HepG2 (cell line): ENCODE measurements around the gene TAF6L. TPM values are rescaled to one million over a fixed set of nuclear protein-coding genes. Genes with fewer than 3 reads are reported as not detected.

ENCODE experiments used
- ARHGAP35 ChIP-seq: sonication (generic); formaldehyde crosslinking; IDR thresholded peaks from 2 replicates; pipeline ENCODE4 v1.9.0; 2022; ENCODE audit warnings: mild to moderate bottlenecking, inconsistent platforms, moderate library complexity, missing genetic modification reagents, borderline replicate concordance
- ARNT2 ChIP-seq: sonication (generic); formaldehyde crosslinking; IDR thresholded peaks from 2 replicates; pipeline ENCODE4 v1.8.0; 2022; ENCODE audit warnings: mild to moderate bottlenecking, low read depth, missing genetic modification reagents, moderate library complexity
- ATF2 ChIP-seq: sonication (generic); formaldehyde crosslinking; IDR thresholded peaks from 2 replicates; pipeline ENCODE4 v1.4.0; 2020; ENCODE audit warnings: missing genetic modification reagents
- CCDC6 ChIP-seq: sonication (generic); formaldehyde crosslinking; IDR thresholded peaks from 2 replicates; pipeline ENCODE4 v1.8.1; 2022; ENCODE audit warnings: mild to moderate bottlenecking, missing genetic modification reagents, moderate library complexity
- DNMT3B ChIP-seq: conservative IDR thresholded peaks from 2 replicates; pipeline ENCODE4 v1.6.1; 2016; ENCODE audit warnings: missing biosample characterization, control low read depth
- FOXK1 ChIP-seq: sonication (generic); formaldehyde crosslinking; IDR thresholded peaks from 2 replicates; pipeline ENCODE4 v1.4.0; 2020; ENCODE audit warnings: low read depth, missing genetic modification reagents, borderline replicate concordance
- FOXO4 ChIP-seq: sonication (generic); formaldehyde crosslinking; conservative IDR thresholded peaks from 2 replicates; pipeline ENCODE4 v1.8.1; 2023; ENCODE audit warnings: missing genetic modification reagents
- IRX3 ChIP-seq: sonication (generic); formaldehyde crosslinking; IDR thresholded peaks from 2 replicates; pipeline ENCODE4 v1.8.1; 2023; ENCODE audit warnings: mild to moderate bottlenecking, low read depth, missing genetic modification reagents, borderline replicate concordance
- NR0B2 ChIP-seq: sonication (generic); formaldehyde crosslinking; IDR thresholded peaks from 2 replicates; pipeline ENCODE4 v1.4.0; 2020; ENCODE audit warnings: mild to moderate bottlenecking, missing genetic modification reagents
- POLR2A ChIP-seq, 2 experiments: IDR thresholded peaks; 2 replicates each; pipeline ENCODE4 v1.6.1; 2011; ENCODE audit warnings: low read depth in 2 of 2, low read length in 2 of 2, mild to moderate bottlenecking in 1 of 2, moderate library complexity in 1 of 2; ENCODE audit not compliant: insufficient read depth in 1 of 2
- PTBP1 ChIP-seq: fragments of 200-400 bp; formaldehyde crosslinking; IDR thresholded peaks from 2 replicates; pipeline ENCODE4 v1.6.1; 2018; ENCODE audit warnings: low read length, low read depth; ENCODE audit not compliant: poor library complexity, severe bottlenecking
- REPIN1 ChIP-seq: sonication (generic); formaldehyde crosslinking; IDR thresholded peaks from 2 replicates; pipeline ENCODE4 v1.8.0; 2022; ENCODE audit warnings: missing genetic modification reagents, low read depth, mild to moderate bottlenecking, borderline replicate concordance
- RFX3 ChIP-seq: IDR thresholded peaks from 2 replicates; pipeline ENCODE4 v1.6.1; 2016; ENCODE audit warnings: missing biosample characterization, missing genetic modification reagents
- RXRB ChIP-seq: IDR thresholded peaks from 2 replicates; pipeline ENCODE4 v1.6.1; 2016; ENCODE audit warnings: borderline replicate concordance, missing genetic modification reagents, missing compliant biosample characterization
- SALL2 ChIP-seq: sonication (generic); formaldehyde crosslinking; IDR thresholded peaks from 2 replicates; pipeline ENCODE4 v1.8.1; 2023; ENCODE audit warnings: mild to moderate bottlenecking, missing genetic modification reagents, inconsistent platforms
- SIN3B ChIP-seq: fragments of 150-350 bp; IDR thresholded peaks from 2 replicates; pipeline ENCODE4 v1.6.1; 2014; ENCODE audit warnings: low read length
- THAP8 ChIP-seq: sonication (generic); formaldehyde crosslinking; IDR thresholded peaks from 2 replicates; pipeline ENCODE4 v1.5.1; 2020; ENCODE audit warnings: missing genetic modification reagents, mild to moderate bottlenecking, borderline replicate concordance
- ZMAT5 ChIP-seq: sonication (generic); formaldehyde crosslinking; IDR thresholded peaks from 2 replicates; pipeline ENCODE4 v1.5.0; 2020; ENCODE audit warnings: mild to moderate bottlenecking, low read depth, missing genetic modification reagents, borderline replicate concordance
- ZNF362 ChIP-seq: sonication (generic); formaldehyde crosslinking; IDR thresholded peaks from 2 replicates; pipeline ENCODE4 v1.4.0; 2020; ENCODE audit warnings: missing genetic modification reagents, mild to moderate bottlenecking, borderline replicate concordance
- ZNF451 ChIP-seq: sonication (generic); formaldehyde crosslinking; IDR thresholded peaks from 2 replicates; pipeline ENCODE4 v1.5.0; 2020; ENCODE audit warnings: mild to moderate bottlenecking, missing genetic modification reagents
- ZNF816 ChIP-seq: sonication (generic); formaldehyde crosslinking; IDR thresholded peaks from 2 replicates; pipeline ENCODE4 v1.8.0; 2022; ENCODE audit warnings: missing genetic modification reagents, mild to moderate bottlenecking, borderline replicate concordance
- ZNF841 ChIP-seq: sonication (generic); formaldehyde crosslinking; IDR thresholded peaks from 2 replicates; pipeline ENCODE4 v1.8.1; 2023; ENCODE audit warnings: missing genetic modification reagents, borderline replicate concordance
- polyA plus RNA-seq, 8 experiments: library from polyadenylated mRNA; depleted of rRNA in 3 of 8; stranded (reverse) in 7 of 8; unstranded in 1 of 8; fragments of >200 nt; fragmentation: Illumina TruSeq in 4 of 8; extraction: Trizol in 4 of 8; gene quantifications; 2 replicates each; pipeline versions ENCODE4 v1.2.1 to v1.2.3, GENCODE V29; 2011 to 2016; ENCODE audit warnings: low read depth in 4 of 8, missing spikeins in 1 of 8, mixed read lengths in 1 of 8; ENCODE audit not compliant: insufficient read depth in 1 of 8
- total RNA-seq, 5 experiments: library from RNA; depleted of rRNA; stranded (reverse); fragments of >200 nt; fragmentation: Illumina TruSeq; extraction: Trizol; gene quantifications; 2 replicates each; pipeline ENCODE4 v1.2.3, GENCODE V29; 2016; ENCODE audit warnings: low read depth in 1 of 5

TAF6L gene
- total and polyA plus RNA-seq, 2 of the 13 experiments (the other 11 are each of a cell fraction or from before 2014, with no cell fraction given): 12.6 to 19.4 TPM

- peak; percentile 60 for TF ChIP-seq ATF2
- TF ChIP-seq SALL2 (CRISPR knock-in tag): no peak
- no peak for TF ChIP-seq ZNF841 (CRISPR knock-in tag)
- TF ChIP-seq RFX3 (CRISPR knock-in tag): no peak
- peak; percentile 79 to 88 for TF ChIP-seq POLR2A (IDR thresholded peaks at IDR 0.05; ENCODE audit: insufficient read depth in 1 of 2, low read depth in 2 of 2, low read length in 2 of 2)
- no peak for TF ChIP-seq FOXO4
- TF ChIP-seq THAP8 (CRISPR knock-in tag): no peak
- no peak for TF ChIP-seq ZNF451
- TF ChIP-seq SIN3B: no peak; the same call in 1 of the 2 replicates
- TF ChIP-seq IRX3 (CRISPR knock-in tag): no peak
- TF ChIP-seq CCDC6 (CRISPR knock-in tag): no peak
- TF ChIP-seq ZNF816 (CRISPR knock-in tag): no peak; the same call in 1 of the 2 replicates
- no peak for TF ChIP-seq REPIN1
- no peak for TF ChIP-seq PTBP1
- TF ChIP-seq ZNF362 (CRISPR knock-in tag): peak; percentile 7; the same call in 1 of the 2 replicates
- TF ChIP-seq FOXK1 (CRISPR knock-in tag): peak; percentile 93; the same call in 1 of the 2 replicates
- TF ChIP-seq ZMAT5: no peak
- TF ChIP-seq RXRB (CRISPR knock-in tag): 0 out of 2 replicates have a peak, but pooled peaks have one; percentile 43
- no peak for TF ChIP-seq NR0B2
- no peak for TF ChIP-seq ARHGAP35
- TF ChIP-seq ARNT2 (CRISPR knock-in tag): peak; percentile 87
- 0 out of 2 replicates have a peak, but pooled peaks have one; percentile 43 for TF ChIP-seq DNMT3B (CRISPR knock-in tag)
Measured at GRCh38 chr11:62831520-62832335, 60.5 kb downstream of the TAF6L start, which contains the start of gene STX5 (continued).
